GM21515 (cell line): ENCODE measurements around the gene TM4SF5.
A peak's percentile ranks its signal among the peaks of the same experiment; 100 is the strongest.

Experiments
- ATAC-seq: cut with Tn5 transposase; IDR thresholded peaks from one replicate; pipeline ENCODE4 v1.9.1; 2021; ENCODE audit not compliant: unreplicated experiment

The TM4SF5 gene

GRCh38 chr17:4788807-4789700 lies 17.4 kb downstream of the TM4SF5 start, which contains the start of gene GLTPD2:
Gene GLTPD2, plus strand, starts transcription at chr17:4788964. Its CDS starts 48 bp downstream, at chr17:4789012.
- ATAC-seq, result peak; percentile 12

GRCh38 chr17:4789701-4789950 lies 17.9 kb downstream of the TM4SF5 start:
- no peak for ATAC-seq

- ATAC-seq, result peak; percentile 79
Observed at GRCh38 chr17:4789951-4790704, 18.4 kb downstream of the TM4SF5 start.

GRCh38 chr17:4790705-4791088 lies 19.0 kb downstream of the TM4SF5 start:
- ATAC-seq, result no peak

- ATAC-seq, result no peak
Observed at GRCh38 chr17:4795168-4795567, 23.5 kb downstream of the TM4SF5 start.

- ATAC-seq, result peak; percentile 12
Observed at GRCh38 chr17:4796552-4796920, 24.9 kb downstream of the TM4SF5 start.

- no peak for ATAC-seq
Observed at GRCh38 chr17:4800462-4801196, 28.9 kb downstream of the TM4SF5 start.

GRCh38 chr17:4802228-4802627 lies 30.5 kb downstream of the TM4SF5 start, which contains the start of gene C17orf114:
Gene C17orf114, minus strand, starts transcription at chr17:4802328.
- no peak for ATAC-seq

GRCh38 chr17:4806456-4806776 lies 34.7 kb downstream of the TM4SF5 start:
- ATAC-seq, result peak; percentile 31

- peak; percentile 80 for ATAC-seq
Observed at GRCh38 chr17:4806777-4807604, 35.3 kb downstream of the TM4SF5 start, which contains the start of gene PLD2. Gene PLD2, plus strand, starts transcription at chr17:4807152. Its CDS starts 621 bp downstream, at chr17:4807773.

- no peak for ATAC-seq
Observed at GRCh38 chr17:4807605-4808377, 36.1 kb downstream of the TM4SF5 start.

- ATAC-seq, result no peak
Observed at GRCh38 chr17:4808378-4808767, 36.7 kb downstream of the TM4SF5 start.

GRCh38 chr17:4810696-4811290 lies 39.1 kb downstream of the TM4SF5 start:
- ATAC-seq, result no peak

- no peak for ATAC-seq
Observed at GRCh38 chr17:4811471-4811870, 39.8 kb downstream of the TM4SF5 start.

- no peak for ATAC-seq
Observed at GRCh38 chr17:4812690-4813089, 41.0 kb downstream of the TM4SF5 start.

- ATAC-seq, result no peak
Observed at GRCh38 chr17:4815043-4815675, 43.5 kb downstream of the TM4SF5 start.

GRCh38 chr17:4816826-4817225 lies 45.1 kb downstream of the TM4SF5 start:
- ATAC-seq, result no peak

- no peak for ATAC-seq
Observed at GRCh38 chr17:4818276-4818675, 46.6 kb downstream of the TM4SF5 start.

GRCh38 chr17:4822835-4823234 lies 51.1 kb downstream of the TM4SF5 start:
- ATAC-seq, result no peak
